ENCODE data around the gene CFAP77.
A peak's percentile ranks its signal among the peaks of the same experiment; 100 is the strongest.

Gene CFAP77

GRCh38 chr9:132572921-132573320 lies 162.9 kb downstream of the CFAP77 start:
- Histone ChIP-seq H3K4me1 (ENCODE audit: low read depth, poor library complexity, severe bottlenecking) (no peaks in the 10 kb centered on the region), H3K4me2 (no peak overlapping the region), H3K4me3 (IDR thresholded peaks at IDR 0.05; ENCODE audit: insufficient read depth, low read depth, low read length) (no peak overlapping the region), H3K79me2 (ENCODE audit: insufficient read depth, low read depth) (no peaks in the 10 kb centered on the region), H3K27me3 (ENCODE audit: insufficient read depth, low read depth) (0 out of 2 replicates have a peak, but pooled peaks cover 4% of the 10 kb centered on the region), H2AFZ (ENCODE audit: low read depth) (no peak overlapping the region), H3K9ac (no peak overlapping the region), H4K20me1 (ENCODE audit: insufficient read depth) (no peaks in the 10 kb centered on the region), H3K27ac (no peak overlapping the region), H3K36me3 (ENCODE audit: insufficient read depth) (no peaks in the 10 kb centered on the region)
- TF ChIP-seq CTCF (conservative IDR thresholded peaks at IDR 0.05; ENCODE audit: low read depth, low read length), result no peak

DNA sequence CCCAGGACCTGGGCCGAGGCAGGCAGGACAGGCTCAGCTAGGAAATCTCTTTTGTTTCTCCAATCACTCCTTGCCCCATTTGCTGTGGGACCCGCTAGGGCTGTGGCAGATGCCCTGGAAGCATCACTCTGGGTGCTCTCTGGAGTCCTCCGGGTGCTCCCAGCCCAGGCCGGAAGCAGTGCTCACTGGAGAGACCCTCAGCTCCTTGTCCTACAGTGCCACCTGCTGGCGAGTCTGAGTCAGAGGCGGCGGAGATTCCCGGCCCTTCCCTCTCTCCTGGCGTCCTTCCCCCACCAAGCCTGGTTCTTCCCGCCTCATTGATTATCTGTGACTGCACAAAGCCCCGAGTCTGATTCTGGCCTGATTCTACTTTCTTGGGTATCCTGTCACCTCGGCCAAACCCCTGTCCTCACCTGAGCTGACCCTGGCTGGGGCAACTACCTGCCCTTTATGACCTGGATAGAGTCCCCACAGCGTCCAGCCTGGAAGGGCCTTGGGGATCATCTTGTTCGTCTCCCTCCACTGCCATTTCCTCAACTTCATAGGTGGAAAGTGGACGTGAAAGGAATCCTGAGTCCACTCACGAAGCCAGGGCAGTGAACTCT lies 165.1 kb downstream of the CFAP77 start:
- no peak overlapping the region for H3K27ac ChIP-seq
- H4K20me1 ChIP-seq (ENCODE audit: insufficient read depth), result no peaks in the 10 kb centered on the region
- no peaks in the 10 kb centered on the region for H3K36me3 ChIP-seq (ENCODE audit: insufficient read depth)
- no peaks in the 10 kb centered on the region for H3K4me1 ChIP-seq (ENCODE audit: low read depth, poor library complexity, severe bottlenecking)
- no peaks in the 10 kb centered on the region for H3K79me2 ChIP-seq (ENCODE audit: insufficient read depth, low read depth)
- H3K27me3 ChIP-seq (ENCODE audit: insufficient read depth, low read depth), result peaks cover 4% of the 10 kb centered on the region; the same call in 1 of the 2 replicates
- no peak overlapping the region for H3K9ac ChIP-seq
- no peak overlapping the region for H3K4me3 ChIP-seq (IDR thresholded peaks at IDR 0.05; ENCODE audit: insufficient read depth, low read depth, low read length)
- no peak overlapping the region for H3K4me2 ChIP-seq
- H2AFZ ChIP-seq (ENCODE audit: low read depth), result no peak overlapping the region
- peak; percentile 74 for TF ChIP-seq CTCF (conservative IDR thresholded peaks at IDR 0.05; ENCODE audit: low read depth, low read length)

DNA sequence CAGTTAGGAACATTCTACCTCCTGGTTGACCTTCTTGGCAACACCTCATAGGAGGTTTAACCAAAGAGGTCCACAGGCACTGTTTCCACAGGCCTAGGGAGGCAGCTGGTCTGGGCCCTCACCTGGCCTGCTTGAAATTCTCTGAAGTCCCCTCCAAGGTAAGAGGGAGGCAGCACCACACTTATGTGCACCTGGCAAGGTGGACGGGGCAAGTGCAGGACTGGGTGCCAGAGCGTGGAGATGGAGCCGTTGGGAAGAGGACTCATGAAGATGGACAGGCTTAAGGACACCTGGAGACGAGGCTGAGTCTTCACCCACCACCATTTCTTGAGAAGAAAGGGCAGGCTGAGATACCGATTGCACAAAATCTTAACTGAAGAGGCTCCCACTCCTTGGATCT lies 165.8 kb downstream of the CFAP77 start:
- Histone ChIP-seq H3K4me2 (no peak overlapping the region), H3K79me2 (ENCODE audit: insufficient read depth, low read depth) (no peaks in the 10 kb centered on the region), H3K27ac (no peak overlapping the region), H4K20me1 (ENCODE audit: insufficient read depth) (no peaks in the 10 kb centered on the region), H3K36me3 (ENCODE audit: insufficient read depth) (no peaks in the 10 kb centered on the region), H3K9ac (no peak overlapping the region), H3K4me1 (ENCODE audit: low read depth, poor library complexity, severe bottlenecking) (no peaks in the 10 kb centered on the region), H3K27me3 (ENCODE audit: insufficient read depth, low read depth) (peaks cover 5% of the 10 kb centered on the region; the same call in 1 of the 2 replicates), H2AFZ (ENCODE audit: low read depth) (no peak overlapping the region), H3K4me3 (IDR thresholded peaks at IDR 0.05; ENCODE audit: insufficient read depth, low read depth, low read length) (no peak overlapping the region)
- TF ChIP-seq CTCF (conservative IDR thresholded peaks at IDR 0.05; ENCODE audit: low read depth, low read length), result no peak

- Histone ChIP-seq H3K4me3 (IDR thresholded peaks at IDR 0.05; ENCODE audit: insufficient read depth, low read depth, low read length) (no peak overlapping the region), H3K79me2 (ENCODE audit: insufficient read depth, low read depth) (no peaks in the 10 kb centered on the region), H3K27ac (no peak overlapping the region), H3K4me1 (ENCODE audit: low read depth, poor library complexity, severe bottlenecking) (no peaks in the 10 kb centered on the region), H3K4me2 (no peak overlapping the region), H3K27me3 (ENCODE audit: insufficient read depth, low read depth) (peaks cover 10% of the 10 kb centered on the region; the same call in 1 of the 2 replicates), H3K9ac (no peak overlapping the region), H3K36me3 (ENCODE audit: insufficient read depth) (no peaks in the 10 kb centered on the region), H4K20me1 (ENCODE audit: insufficient read depth) (no peaks in the 10 kb centered on the region), H2AFZ (ENCODE audit: low read depth) (no peak overlapping the region)
- no peak for TF ChIP-seq CTCF (conservative IDR thresholded peaks at IDR 0.05; ENCODE audit: low read depth, low read length)
Observed at GRCh38 chr9:132577119-132577518, 167.1 kb downstream of the CFAP77 start.

All from KMS-11 (cell line).